Measurements from ENCODE around the gene ABCA7. TPM values are rescaled to one million over a fixed set of nuclear protein-coding genes. Genes with fewer than 3 reads are reported as not detected.

The ABCA7 gene
- total and polyA plus RNA-seq, 2 of the 13 experiments (the other 11 are each of a cell fraction or from before 2014, with no cell fraction given), result 4.4 to 32.4 TPM

DNA sequence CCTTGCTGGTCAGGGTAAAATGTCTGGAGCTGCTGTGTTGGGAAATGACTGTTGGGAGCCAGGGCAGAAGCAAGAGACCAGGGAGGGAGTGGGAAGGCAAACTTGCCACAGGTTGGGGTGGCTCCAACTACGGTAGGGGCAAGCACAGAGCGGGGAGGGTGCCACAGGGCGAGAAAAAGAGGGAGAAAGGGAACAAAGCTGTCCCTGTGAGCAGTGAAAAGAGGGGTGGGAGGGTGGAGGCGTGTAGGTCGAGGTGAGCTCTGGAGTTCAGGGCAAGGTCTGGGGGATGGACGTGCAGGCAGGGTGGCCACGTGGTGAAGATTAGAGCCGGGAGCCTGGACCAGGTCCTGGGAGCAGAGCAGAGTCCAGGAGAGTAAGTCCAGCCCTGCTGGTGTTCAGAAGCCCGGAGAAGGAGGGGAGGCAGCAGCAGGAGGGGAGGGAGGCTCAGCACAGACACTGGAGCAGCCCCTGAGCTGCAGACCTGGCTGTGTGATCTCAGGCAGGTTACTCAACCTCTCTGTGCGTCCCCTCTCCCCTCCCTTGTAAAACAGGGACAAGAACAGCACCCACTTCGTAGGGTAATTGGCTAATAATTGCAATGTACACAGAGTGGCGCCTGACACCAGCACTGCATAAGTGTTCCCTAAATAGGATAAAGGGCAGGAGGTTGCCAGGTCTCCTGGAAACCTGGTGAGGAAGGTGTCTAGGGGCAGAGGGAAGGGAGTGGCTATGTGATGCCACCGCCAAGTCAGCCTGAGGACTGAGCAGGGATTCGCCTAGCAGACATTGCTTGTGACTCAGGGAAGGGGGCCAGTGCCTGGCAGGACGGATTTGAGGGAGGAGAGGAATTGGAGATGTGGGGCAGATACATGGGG, 58.5 kb downstream of the ABCA7 start (continued):
- TF ChIP-seq, protein P1, sequence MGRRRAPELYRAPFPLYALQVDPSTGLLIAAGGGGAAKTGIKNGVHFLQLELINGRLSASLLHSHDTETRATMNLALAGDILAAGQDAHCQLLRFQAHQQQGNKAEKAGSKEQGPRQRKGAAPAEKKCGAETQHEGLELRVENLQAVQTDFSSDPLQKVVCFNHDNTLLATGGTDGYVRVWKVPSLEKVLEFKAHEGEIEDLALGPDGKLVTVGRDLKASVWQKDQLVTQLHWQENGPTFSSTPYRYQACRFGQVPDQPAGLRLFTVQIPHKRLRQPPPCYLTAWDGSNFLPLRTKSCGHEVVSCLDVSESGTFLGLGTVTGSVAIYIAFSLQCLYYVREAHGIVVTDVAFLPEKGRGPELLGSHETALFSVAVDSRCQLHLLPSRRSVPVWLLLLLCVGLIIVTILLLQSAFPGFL (CRISPR knock-in tag; IDR thresholded peaks at IDR 0.05), result no peak
- peak; percentile 72; the same call in 1 of the 2 replicates for TF ChIP-seq IRX3 (CRISPR knock-in tag; IDR thresholded peaks at IDR 0.05; ENCODE audit: borderline replicate concordance, low read depth)
- TF ChIP-seq ZSCAN30 (CRISPR knock-in tag; IDR thresholded peaks at IDR 0.05), result no peak
- no peak for TF ChIP-seq ZFP90 (CRISPR knock-in tag; IDR thresholded peaks at IDR 0.05; ENCODE audit: borderline replicate concordance)
- TF ChIP-seq, protein P2, sequence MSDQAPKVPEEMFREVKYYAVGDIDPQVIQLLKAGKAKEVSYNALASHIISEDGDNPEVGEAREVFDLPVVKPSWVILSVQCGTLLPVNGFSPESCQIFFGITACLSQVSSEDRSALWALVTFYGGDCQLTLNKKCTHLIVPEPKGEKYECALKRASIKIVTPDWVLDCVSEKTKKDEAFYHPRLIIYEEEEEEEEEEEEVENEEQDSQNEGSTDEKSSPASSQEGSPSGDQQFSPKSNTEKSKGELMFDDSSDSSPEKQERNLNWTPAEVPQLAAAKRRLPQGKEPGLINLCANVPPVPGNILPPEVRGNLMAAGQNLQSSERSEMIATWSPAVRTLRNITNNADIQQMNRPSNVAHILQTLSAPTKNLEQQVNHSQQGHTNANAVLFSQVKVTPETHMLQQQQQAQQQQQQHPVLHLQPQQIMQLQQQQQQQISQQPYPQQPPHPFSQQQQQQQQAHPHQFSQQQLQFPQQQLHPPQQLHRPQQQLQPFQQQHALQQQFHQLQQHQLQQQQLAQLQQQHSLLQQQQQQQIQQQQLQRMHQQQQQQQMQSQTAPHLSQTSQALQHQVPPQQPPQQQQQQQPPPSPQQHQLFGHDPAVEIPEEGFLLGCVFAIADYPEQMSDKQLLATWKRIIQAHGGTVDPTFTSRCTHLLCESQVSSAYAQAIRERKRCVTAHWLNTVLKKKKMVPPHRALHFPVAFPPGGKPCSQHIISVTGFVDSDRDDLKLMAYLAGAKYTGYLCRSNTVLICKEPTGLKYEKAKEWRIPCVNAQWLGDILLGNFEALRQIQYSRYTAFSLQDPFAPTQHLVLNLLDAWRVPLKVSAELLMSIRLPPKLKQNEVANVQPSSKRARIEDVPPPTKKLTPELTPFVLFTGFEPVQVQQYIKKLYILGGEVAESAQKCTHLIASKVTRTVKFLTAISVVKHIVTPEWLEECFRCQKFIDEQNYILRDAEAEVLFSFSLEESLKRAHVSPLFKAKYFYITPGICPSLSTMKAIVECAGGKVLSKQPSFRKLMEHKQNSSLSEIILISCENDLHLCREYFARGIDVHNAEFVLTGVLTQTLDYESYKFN (CRISPR knock-in tag; conservative IDR thresholded peaks at IDR 0.05), result peak; percentile 97
- no peak for TF ChIP-seq ZNF737 (CRISPR knock-in tag; IDR thresholded peaks at IDR 0.05; ENCODE audit: borderline replicate concordance)
- TF ChIP-seq ZNF10 (CRISPR knock-in tag; IDR thresholded peaks at IDR 0.05; ENCODE audit: borderline replicate concordance, low read depth), result no peak
- 0 out of 2 replicates have a peak, but pooled peaks have one; percentile 61 for TF ChIP-seq CCDC6 (CRISPR knock-in tag; IDR thresholded peaks at IDR 0.05)
- TF ChIP-seq TOE1 (CRISPR knock-in tag; IDR thresholded peaks at IDR 0.05), result no peak
- TF ChIP-seq TBX3 (IDR thresholded peaks at IDR 0.05; ENCODE audit: borderline replicate concordance), result no peak
- TF ChIP-seq, protein P3, sequence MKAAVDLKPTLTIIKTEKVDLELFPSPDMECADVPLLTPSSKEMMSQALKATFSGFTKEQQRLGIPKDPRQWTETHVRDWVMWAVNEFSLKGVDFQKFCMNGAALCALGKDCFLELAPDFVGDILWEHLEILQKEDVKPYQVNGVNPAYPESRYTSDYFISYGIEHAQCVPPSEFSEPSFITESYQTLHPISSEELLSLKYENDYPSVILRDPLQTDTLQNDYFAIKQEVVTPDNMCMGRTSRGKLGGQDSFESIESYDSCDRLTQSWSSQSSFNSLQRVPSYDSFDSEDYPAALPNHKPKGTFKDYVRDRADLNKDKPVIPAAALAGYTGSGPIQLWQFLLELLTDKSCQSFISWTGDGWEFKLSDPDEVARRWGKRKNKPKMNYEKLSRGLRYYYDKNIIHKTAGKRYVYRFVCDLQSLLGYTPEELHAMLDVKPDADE (CRISPR knock-in tag; IDR thresholded peaks at IDR 0.05), result no peak
- no peak; the same call in 1 of the 2 replicates for TF ChIP-seq GABPB1 (CRISPR knock-in tag; IDR thresholded peaks at IDR 0.05)
- TF ChIP-seq MAFG (CRISPR knock-in tag; IDR thresholded peaks at IDR 0.05), result no peak
- no peak for TF ChIP-seq TGIF2 (CRISPR knock-in tag; IDR thresholded peaks at IDR 0.05)
- TF ChIP-seq PPARG (CRISPR knock-in tag; conservative IDR thresholded peaks at IDR 0.05), result peak; percentile 84
- TF ChIP-seq KLF13 (CRISPR knock-in tag; IDR thresholded peaks at IDR 0.05), result no peak
- TF ChIP-seq, protein P4, sequence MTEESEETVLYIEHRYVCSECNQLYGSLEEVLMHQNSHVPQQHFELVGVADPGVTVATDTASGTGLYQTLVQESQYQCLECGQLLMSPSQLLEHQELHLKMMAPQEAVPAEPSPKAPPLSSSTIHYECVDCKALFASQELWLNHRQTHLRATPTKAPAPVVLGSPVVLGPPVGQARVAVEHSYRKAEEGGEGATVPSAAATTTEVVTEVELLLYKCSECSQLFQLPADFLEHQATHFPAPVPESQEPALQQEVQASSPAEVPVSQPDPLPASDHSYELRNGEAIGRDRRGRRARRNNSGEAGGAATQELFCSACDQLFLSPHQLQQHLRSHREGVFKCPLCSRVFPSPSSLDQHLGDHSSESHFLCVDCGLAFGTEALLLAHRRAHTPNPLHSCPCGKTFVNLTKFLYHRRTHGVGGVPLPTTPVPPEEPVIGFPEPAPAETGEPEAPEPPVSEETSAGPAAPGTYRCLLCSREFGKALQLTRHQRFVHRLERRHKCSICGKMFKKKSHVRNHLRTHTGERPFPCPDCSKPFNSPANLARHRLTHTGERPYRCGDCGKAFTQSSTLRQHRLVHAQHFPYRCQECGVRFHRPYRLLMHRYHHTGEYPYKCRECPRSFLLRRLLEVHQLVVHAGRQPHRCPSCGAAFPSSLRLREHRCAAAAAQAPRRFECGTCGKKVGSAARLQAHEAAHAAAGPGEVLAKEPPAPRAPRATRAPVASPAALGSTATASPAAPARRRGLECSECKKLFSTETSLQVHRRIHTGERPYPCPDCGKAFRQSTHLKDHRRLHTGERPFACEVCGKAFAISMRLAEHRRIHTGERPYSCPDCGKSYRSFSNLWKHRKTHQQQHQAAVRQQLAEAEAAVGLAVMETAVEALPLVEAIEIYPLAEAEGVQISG (CRISPR knock-in tag; IDR thresholded peaks at IDR 0.05), result no peak; the same call in 1 of the 2 replicates
- no peak for TF ChIP-seq ZNF619 (CRISPR knock-in tag; IDR thresholded peaks at IDR 0.05)
- no peak for TF ChIP-seq ZNF24 (IDR thresholded peaks at IDR 0.05)
- no peak for TF ChIP-seq ZNF530 (CRISPR knock-in tag; IDR thresholded peaks at IDR 0.05; ENCODE audit: low read depth)
- no peak for TF ChIP-seq RFXAP (CRISPR knock-in tag; IDR thresholded peaks at IDR 0.05; ENCODE audit: borderline replicate concordance)

All from HepG2 (cell line).